ENCODE data around the gene LMTK2.

LMTK2 gene

DNA sequence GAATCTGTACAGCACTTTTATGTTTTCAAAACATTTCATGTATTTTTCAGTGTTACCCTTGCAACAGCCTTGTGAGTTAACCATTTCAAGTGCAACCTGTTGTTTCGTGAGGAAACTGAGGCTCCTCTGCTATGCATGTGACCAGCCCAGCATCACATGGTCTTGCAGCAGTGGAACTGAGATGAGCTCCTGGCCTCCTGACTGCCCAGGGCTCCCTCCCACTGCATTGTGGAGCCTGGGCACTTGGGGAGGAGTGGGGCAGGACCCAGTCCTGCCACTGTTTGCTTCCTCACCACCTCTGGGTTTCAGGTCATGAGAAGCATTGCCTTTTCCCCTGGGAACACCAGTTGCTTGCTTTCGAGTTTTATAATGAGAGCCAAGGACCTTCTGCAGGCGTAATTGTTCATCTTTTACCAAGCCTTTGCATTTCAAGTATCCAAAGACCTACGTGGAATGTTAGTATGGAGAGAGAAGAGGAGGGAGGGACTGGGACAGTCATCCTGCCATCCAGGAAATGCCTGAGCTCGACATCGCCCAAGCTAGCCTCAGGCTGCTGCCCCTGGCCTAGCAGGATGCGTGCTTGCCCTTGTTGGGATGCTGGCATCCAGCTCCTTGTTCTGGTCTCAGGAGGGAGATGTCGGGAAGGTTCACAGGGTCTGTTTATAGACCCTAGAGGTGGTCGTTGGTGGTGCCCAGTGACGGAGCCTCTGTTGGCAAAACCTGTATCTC is 72.3 kb downstream of the LMTK2 start:
- no peak for DNase-seq

DNA sequence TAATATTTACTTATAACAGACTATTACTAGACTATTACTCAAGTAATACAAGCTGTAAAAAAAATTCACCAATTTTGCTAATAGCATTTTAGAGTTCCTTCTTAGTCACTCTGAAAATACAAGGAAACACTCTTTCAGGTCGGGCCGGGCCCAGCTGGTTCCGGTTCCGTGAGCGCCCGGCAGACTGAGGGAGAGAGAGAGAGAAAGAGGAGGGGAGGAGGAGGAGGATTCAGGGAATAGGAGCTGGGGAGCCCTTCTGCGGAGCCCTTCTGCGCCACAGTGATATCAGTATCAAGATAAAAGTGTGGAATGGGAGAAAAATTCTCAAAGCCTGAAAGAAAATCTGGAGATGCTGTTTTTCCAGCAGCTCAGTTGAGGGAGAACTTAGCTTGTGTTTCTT is 74.1 kb downstream of the LMTK2 start:
- DNase-seq = no peak

DNA sequence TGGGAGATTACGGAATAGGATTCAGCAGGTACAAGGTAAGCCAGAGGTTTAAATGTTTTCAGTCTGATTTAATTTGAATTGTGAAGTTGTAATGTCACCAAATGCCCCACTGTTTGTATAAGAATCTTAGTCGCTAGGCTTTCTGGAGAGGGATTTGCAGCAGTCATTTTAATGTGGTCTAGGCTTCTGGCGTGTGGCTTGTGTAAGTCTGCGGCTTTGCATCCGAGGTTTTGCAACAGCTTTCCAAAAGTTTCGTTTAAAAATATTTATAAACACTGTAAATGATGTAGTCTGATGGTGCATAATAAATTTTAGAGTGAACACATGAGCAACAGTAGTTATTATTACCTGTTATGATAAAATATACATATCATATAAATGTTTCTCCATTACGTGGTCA is 78.4 kb downstream of the LMTK2 start:
- no peak for DNase-seq

DNA sequence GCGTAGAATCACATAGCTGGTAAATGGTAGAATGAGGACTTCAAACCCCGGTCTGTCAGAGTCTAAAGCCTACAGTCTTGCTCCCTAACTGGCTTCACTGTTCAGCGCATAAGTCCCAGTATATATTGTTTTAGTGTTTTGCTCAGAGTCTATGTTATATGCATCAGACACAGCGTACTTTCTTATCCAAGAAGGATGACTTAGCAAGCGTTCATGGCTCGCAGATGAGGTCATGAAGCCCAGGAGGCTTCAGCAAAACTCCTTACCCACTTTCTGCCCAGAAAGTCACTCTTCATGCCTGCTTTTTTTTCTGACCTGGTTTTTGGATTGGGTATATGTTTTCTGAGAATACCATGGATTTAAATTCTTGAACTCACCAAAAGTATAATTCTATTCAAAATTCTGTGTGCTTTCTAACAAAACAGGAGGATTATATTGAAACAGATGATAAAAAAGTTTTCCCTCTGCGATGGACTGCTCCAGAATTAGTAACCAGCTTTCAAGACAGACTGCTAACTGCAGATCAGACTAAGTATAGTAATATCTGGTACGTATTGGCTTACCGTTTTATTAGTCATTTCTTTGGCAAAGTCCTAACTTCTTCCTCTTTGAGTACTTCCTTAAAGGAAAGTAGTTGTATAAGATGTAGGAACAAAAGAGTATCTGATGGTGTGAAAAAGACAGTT is 79.9 kb downstream of the LMTK2 start:
- DNase-seq = no peak

DNA sequence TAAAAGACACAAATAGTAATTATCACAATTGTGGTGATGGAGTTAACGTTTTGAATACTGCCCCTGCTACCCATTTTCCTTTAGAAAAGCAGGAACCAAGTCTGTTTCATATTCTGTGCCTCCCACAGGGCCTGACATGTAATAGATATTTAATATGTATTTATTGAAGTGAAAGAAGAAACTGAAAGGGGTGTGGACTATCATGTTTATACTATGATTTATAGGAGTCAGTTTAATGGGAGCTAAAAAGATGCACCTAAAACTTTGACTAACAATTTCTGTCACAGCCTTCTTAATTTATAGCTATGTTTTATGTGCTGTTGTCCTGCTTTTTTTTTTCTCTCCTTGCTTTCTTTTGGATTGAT is 80.5 kb downstream of the LMTK2 start:
- no peak for DNase-seq

DNA sequence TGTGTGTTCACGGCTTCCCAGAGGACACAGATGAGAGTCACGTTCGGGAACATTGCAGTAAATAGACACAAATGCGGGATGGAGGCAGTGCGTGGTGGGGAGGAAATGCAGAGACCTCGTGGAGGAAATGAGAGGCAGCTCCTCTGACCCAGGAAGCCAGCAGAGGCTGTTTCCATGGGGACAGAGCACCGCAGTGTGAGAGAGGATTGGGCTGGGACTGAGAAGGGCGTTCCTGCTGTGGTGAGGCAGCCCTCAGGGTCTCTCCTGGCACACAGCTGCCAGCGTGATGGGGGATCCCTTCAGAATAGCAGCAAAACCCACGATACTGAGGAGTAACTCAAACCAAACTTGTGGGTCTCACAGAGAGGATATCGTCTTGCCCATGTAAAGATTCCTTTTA is 82.9 kb downstream of the LMTK2 start:
- no peak for DNase-seq

DNA sequence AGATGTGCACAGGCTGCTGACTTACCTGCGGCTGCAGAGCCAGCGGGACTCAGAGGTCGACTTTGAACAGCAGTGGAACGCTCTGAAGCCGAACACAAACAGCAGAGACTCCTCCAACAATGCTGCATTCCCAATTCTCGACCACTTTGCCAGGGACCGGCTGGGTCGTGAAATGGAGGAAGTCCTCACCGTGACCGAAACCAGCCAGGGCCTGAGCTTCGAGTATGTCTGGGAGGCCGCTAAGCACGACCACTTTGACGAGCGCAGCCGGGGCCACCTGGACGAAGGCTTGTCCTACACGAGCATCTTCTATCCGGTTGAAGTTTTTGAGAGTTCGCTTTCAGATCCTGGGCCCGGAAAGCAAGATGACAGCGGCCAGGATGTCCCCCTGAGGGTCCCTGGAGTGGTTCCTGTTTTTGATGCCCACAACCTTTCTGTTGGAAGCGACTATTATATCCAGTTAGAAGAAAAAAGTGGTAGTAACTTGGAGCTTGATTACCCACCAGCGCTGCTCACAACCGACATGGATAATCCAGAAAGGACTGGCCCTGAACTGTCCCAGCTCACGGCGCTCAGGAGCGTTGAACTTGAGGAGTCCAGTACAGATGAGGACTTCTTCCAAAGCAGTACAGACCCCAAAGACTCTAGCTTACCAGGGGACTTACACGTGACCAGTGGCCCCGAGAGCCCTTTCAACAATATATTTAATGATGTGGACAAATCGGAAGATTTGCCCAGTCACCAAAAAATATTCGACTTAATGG is 85.2 kb downstream of the LMTK2 start:
- no peak for DNase-seq

DNA sequence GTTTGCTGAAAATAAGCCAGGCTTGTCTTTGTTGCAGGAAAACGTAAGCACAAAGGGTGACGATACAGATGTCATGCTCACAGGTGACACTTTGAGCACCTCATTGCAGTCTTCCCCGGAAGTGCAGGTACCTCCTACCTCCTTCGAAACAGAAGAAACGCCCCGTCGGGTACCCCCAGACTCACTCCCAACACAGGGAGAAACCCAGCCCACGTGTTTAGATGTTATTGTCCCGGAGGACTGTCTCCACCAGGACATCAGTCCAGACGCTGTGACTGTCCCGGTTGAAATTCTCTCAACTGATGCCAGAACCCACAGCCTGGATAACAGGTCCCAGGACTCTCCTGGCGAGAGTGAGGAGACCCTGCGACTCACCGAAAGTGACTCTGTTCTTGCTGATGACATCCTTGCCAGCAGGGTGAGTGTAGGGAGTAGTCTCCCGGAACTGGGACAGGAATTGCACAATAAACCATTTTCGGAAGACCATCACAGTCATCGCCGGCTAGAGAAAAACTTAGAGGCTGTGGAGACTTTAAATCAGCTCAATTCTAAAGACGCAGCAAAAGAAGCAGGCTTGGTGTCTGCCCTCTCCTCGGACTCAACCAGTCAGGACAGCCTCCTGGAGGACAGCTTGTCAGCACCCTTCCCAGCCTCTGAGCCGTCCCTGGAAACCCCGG is 86.3 kb downstream of the LMTK2 start:
- no peak for DNase-seq

DNA sequence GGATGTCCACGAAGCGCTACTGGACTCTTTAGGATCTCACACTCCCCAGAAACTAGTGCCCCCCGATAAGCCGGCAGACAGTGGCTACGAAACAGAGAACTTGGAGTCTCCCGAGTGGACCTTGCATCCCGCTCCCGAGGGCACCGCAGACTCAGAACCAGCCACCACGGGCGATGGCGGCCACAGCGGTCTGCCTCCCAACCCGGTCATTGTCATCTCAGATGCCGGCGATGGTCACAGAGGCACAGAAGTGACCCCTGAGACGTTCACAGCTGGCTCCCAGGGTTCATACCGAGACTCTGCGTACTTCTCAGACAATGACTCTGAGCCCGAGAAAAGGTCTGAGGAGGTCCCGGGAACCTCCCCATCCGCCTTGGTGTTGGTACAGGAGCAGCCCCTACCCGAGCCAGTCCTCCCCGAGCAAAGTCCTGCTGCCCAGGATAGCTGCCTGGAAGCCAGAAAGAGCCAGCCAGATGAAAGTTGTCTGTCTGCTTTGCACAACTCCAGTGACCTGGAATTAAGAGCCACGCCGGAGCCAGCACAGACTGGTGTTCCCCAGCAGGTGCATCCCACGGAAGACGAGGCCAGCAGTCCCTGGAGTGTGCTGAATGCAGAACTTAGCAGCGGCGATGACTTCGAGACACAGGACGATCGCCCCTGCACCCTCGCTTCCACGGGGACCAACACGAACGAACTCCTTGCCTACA is 87.0 kb downstream of the LMTK2 start:
- DNase-seq = no peak

DNA sequence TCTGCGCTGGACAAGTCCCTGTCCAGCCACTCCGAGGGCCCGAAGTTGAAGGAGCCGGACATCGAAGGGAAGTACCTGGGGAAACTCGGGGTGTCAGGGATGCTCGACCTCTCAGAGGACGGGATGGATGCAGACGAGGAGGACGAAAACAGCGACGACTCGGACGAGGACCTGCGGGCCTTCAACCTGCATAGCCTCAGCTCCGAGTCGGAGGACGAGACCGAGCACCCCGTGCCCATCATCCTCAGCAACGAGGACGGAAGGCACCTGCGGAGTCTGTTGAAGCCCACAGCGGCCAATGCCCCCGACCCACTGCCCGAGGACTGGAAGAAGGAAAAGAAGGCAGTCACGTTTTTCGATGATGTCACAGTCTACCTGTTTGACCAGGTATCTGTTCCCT is 87.5 kb downstream of the LMTK2 start:
- no peak for DNase-seq

DNA sequence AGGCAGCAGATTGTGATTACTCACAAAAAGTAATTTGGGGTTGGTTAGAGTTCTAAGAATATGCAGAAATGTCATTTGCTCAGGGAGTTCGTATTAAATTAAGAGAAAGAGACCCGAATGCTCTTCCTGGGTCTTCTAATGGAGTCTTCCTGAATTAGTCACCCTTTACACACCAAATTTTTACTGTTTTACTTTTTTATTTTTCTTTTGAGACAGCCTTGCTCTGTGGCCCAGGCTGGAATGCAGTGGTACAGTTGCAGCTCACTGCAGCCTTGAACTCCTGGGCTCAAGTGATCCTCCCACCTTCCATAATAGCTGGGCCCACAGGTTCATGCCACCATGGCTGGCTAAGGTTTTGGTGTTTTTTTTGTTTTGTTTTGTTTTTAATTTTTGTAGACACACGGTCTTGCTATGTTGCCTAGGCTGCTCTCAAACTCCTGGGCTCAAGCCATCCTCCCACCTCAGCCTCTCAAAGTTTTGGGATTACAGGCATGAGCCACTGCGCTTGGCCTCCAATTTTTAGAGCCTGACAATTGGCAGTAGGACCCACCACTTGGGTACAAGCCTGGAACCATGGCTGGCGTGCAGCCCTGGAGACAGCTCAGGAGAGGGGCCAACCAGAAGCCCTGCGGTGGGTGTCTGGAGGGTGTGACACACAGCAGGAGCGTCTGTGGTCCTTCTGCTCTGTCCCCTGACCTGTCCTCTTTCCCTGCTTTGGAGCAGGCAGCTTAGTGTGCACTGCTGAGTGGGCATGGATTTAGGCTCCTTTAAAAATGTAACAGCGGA is 88.2 kb downstream of the LMTK2 start:
- DNase-seq = no peak

DNA sequence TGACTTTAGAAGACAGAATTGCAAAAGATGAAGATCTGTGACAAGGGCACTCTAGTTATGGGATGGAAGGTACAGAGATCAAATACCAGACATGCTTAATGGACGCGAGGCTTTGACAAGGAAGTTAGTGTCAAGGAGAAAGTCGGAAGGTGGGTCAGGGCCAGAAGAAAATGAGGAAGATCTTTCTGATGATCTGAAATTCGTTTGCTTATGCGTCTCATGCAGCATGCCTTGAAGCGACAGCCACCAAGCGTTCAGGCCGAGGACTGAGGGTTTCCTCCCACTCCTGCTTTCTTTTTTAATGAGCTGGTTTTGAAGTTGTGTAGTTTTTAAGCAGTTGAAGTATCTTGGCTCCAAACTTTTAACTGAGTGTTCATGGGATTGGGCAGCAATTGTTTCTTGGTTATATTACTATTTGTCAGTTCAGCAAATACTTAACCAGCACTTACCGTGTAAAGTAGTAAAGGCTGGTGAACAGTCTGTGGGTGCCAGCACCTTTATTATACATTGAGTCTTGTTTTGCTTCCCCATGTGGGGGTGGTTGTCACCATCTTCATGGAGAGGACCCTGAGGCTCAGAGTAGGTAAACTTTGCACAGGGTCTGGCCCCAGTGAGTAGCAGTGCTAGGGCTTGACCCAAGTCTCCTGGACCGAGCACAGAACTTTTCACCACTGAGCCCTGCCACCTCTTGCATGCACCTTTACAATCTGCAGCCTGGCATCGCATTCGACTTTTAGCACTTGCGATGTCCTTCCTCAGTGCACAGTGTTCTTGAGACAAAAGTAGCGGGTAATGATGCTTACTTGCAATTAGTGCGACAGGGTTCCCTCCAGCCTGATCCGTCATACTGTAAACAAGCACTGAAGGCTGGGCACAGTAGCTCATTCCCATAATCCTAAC is 90.3 kb downstream of the LMTK2 start:
- no peak for DNase-seq

DNA sequence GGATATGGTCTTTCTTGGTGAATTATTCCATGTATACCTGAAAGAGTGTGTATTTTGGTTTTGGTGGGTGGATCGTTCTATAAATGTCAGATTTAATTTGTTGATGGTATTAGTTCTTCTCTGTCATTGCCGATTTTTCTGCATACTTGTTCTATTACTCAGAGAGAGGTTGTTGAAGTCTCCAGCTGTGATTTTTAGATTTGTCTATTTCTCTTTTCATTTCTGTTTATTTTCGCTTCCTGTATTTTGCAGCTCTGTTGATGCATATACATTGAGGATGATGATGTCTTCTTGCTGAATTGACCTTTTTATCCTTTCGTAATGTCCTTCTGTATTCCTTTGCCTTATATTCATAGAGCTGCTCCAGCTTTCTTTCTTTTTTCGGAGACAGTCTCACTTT is 92.5 kb downstream of the LMTK2 start:
- no peak for DNase-seq

DNA sequence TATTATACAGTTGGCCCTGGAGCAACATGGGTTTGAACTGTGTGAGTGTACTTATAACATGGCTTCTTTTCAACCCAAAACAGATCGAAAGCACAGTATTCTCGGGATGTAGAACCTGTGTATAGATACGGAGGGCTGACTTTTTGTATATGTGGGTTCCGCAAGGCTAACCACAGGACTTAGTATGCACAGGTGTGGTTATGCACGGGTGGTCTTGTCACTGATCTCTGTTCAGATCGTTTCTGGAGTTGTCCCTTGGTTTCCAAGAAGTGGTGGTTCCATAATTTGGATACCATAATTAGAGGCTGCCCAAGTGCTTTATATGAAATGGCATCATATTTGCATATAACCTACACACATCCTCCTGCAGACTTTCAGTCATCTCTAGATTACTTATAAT is 93.7 kb downstream of the LMTK2 start:
- no peak for DNase-seq

DNA sequence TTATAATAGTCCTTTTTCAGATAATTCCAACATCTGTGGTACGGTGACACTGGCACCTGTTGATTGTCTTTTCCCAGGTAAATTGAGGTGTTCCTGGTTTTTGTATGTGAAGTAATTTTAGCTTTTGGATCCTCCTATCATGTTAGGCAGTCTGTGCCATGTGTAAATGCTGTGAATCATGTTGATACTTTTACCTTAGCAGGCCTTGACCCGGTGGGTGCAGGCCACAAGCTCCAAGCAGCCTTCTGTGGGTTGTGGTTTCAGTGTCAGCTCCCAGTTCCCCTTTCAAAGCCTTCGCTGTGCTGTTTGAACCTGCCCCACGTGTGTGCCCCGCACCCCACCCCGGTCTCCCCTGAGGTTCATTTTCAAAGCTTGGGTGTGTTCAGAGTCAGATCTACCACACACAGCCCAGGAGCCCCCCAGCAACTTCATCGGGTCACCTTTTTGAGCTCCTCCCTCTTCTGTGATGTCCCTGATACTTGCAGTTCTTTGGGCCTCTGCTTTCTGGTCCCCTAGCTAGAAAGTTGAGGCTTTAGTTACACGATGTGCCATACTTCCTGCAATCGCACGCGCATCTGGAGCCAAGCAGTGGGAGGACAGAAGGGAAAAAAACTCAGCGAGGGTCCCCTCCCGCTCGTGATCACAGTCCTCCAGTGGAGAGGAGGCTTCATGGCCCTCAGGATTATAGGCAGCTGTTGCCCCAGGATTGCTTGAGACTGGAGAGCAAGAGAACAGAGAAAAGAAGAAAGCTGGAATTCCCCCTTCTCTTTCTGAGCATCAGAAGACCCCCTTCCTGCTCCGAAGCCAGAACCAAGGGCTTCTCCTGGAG is 95.9 kb downstream of the LMTK2 start:
- no peak for DNase-seq

DNA sequence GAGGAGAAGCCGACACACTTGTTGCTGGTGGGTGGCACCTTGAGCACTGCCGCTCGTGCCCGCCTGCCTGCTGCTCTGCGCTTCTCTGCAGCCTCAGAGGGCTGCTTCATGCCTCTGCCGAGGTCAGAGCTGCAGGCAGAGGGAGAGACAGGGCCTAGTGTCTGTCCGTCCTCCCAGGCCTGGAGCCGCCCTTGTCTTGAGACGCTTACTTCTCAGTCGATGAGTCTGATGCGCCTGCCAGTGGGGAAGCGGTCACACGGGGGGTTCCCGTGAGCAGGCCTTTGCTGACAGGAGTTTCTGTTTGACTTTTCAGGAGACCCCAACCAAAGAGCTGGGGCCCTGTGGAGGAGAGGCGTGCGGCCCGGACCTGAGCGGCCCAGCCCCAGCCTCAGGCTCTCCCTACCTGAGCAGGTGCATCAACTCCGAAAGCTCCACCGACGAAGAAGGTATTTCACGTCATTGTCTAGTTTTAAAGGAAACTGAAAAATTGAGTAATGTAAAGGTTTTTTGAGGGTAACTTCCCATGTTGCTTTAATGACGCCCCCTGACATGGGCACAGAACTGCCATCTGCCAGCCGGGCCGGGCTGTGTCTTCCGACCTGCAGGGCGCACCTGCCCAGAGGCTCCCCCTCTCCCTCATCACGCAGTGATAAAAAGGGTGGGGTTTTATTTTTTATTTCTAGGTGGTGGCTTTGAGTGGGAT is 96.8 kb downstream of the LMTK2 start:
- no peak for DNase-seq

DNA sequence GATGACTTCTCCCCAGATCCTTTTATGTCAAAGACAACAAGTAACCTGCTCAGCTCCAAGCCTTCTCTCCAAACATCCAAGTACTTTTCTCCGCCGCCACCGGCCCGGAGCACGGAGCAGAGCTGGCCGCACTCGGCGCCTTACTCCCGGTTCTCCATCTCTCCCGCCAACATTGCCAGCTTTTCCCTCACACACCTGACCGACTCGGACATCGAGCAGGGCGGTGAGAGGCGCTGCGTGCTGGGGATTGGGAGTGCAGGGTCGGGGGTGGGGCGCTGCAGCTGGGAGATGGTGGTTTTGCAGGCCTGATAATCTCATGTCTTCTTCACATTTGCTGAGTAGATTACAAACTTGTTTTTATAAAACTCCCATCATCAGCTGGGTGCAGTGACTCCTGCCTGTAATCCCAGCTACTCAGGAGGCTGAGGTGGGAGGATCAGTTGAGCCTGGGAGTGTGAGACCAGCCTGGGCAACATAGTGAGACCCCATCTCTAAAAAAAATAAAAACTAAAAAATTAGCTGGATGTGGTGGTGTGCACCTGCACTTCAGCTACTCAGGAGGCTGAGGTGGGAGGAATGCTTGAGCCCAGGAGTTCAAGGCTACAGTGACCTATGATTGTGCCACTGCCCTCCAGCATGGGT is 97.4 kb downstream of the LMTK2 start:
- no peak for DNase-seq

DNA sequence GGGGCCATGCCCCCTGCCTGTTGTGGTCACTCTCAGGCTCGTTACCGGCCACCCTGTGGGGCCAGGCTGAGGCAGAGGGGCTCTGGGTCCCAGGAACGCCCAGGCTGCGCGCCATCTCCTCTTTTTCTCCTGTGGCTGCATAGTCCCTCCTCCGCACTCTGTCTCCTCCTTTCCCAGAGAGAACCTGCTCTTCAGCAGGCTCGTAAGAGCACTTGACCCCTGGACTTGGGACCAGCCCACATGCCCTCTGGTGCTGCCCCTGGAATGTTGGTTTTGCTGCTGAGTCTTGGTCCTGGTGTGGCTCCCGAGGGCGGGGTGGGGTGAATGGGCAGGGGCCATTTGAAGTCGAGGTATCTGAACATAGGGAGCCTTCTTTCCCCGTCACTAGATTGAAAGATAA is 98.0 kb downstream of the LMTK2 start:
- no peak for DNase-seq

All from SHP77 treated with DMSO at 0.1 percent for 48 hours (cell line).